Neural cell (in vitro differentiated cells): ENCODE measurements around the gene RETNLB. TPM values are rescaled to one million over a fixed set of nuclear protein-coding genes. Genes with fewer than 3 reads are reported as not detected.

ENCODE experiments used
- H2AFZ ChIP-seq: fragments of 200-600, 300-800 bp; sonication (generic), shearing (Covaris generic); 2 replicates; pipeline ENCODE4 v1.6.0; 2014; ENCODE audit warnings: low read depth, mild to moderate bottlenecking, antibody characterized with exemption, low read length, moderate library complexity
- H3F3A ChIP-seq: fragments of 200-600 bp; shearing (Covaris generic); 2 replicates; pipeline ENCODE4 v1.6.1; 2016; ENCODE audit warnings: mild to moderate bottlenecking, moderate library complexity, mixed read lengths, antibody characterized with exemption, low read length; ENCODE audit not compliant: insufficient read depth, poor library complexity, severe bottlenecking
- H3K27ac ChIP-seq: fragments of 200-600, 300-800 bp; sonication (generic), shearing (Covaris generic); 2 replicates; pipeline ENCODE4 v1.5.1; 2014; ENCODE audit warnings: mild to moderate bottlenecking, low read length, moderate library complexity
- H3K27me3 ChIP-seq: fragments of 300-800, 200-600 bp; sonication (generic), shearing (Covaris generic); 2 replicates; pipeline ENCODE4 v1.6.0; 2014; ENCODE audit warnings: mild to moderate bottlenecking, low read depth, low read length, moderate library complexity; ENCODE audit not compliant: insufficient read depth
- H3K36me3 ChIP-seq: fragments of 300-800, 200-600 bp; sonication (generic), shearing (Covaris generic); 2 replicates; pipeline ENCODE4 v1.5.1; 2014; ENCODE audit warnings: mild to moderate bottlenecking, antibody characterized with exemption, low read length, moderate library complexity; ENCODE audit not compliant: insufficient read depth
- H3K4me2 ChIP-seq: fragments of 300-800, 200-600 bp; sonication (generic), shearing (Covaris generic); 2 replicates; pipeline ENCODE4 v1.6.0; 2014; ENCODE audit warnings: mild to moderate bottlenecking, low read length
- H3K4me3 ChIP-seq: fragments of 300-800, 200-600 bp; sonication (generic), shearing (Covaris generic); 2 replicates; pipeline ENCODE4 v1.5.1; 2014; ENCODE audit warnings: mild to moderate bottlenecking, low read length, moderate library complexity
- H3K79me2 ChIP-seq: fragments of 200-600 bp; shearing (Covaris generic); replicated peaks from 2 replicates; pipeline ENCODE4 v1.6.0; 2014; ENCODE audit warnings: mild to moderate bottlenecking, low read length, moderate library complexity; ENCODE audit not compliant: insufficient read depth
- H3K9ac ChIP-seq: fragments of 300-800, 200-600 bp; sonication (generic), shearing (Covaris generic); 2 replicates; pipeline ENCODE4 v1.6.1; 2016; ENCODE audit warnings: mild to moderate bottlenecking, low read length, mixed read lengths
- H3K9me2 ChIP-seq: fragments of 200-600 bp; shearing (Covaris generic); 2 replicates; pipeline ENCODE4 v1.6.1; 2016; ENCODE audit warnings: mild to moderate bottlenecking, low read length, mixed read lengths; ENCODE audit not compliant: insufficient read depth
- H3K9me3 ChIP-seq: fragments of 200-600, 300-800 bp; sonication (generic), shearing (Covaris generic); 2 replicates; pipeline ENCODE4 v1.6.1; 2016; ENCODE audit warnings: mild to moderate bottlenecking, mixed run types, low read length, moderate library complexity, mixed read lengths
- H4K20me1 ChIP-seq: fragments of 200-600 bp; shearing (Covaris generic); 2 replicates; pipeline ENCODE4 v1.6.1; 2016; ENCODE audit warnings: mild to moderate bottlenecking, mixed run types; ENCODE audit not compliant: insufficient read depth
- CTCF ChIP-seq: fragments of 450-650 bp; IDR thresholded peaks from 2 replicates; pipeline ENCODE4 v1.5.1; 2014; ENCODE audit warnings: antibody characterized with exemption, mild to moderate bottlenecking, moderate library complexity; ENCODE audit not compliant: poor library complexity, severe bottlenecking
- EP300 ChIP-seq: fragments of 450-650 bp; conservative IDR thresholded peaks from 2 replicates; pipeline ENCODE4 v1.6.1; 2014; ENCODE audit warnings: antibody characterized with exemption, mild to moderate bottlenecking, moderate library complexity; ENCODE audit not compliant: poor library complexity, severe bottlenecking
- EZH2 ChIP-seq: fragments of 200-600, 300-800 bp; shearing (Covaris generic), sonication (generic); IDR thresholded peaks from 2 replicates; pipeline ENCODE4 v1.6.1; 2014; ENCODE audit warnings: antibody characterized with exemption, low read length, borderline replicate concordance, mild to moderate bottlenecking; ENCODE audit not compliant: insufficient read depth, poor library complexity, severe bottlenecking
- MXI1 ChIP-seq: fragments of 450-650 bp; conservative IDR thresholded peaks from 2 replicates; pipeline ENCODE4 v1.6.1; 2014; ENCODE audit warnings: antibody characterized with exemption, mild to moderate bottlenecking; ENCODE audit not compliant: poor library complexity, severe bottlenecking
- POLR2AphosphoS5 ChIP-seq: IDR thresholded peaks from 2 replicates; pipeline ENCODE4 v1.6.1; 2012
- RAD21 ChIP-seq: fragments of 450-650 bp; conservative IDR thresholded peaks from 2 replicates; pipeline ENCODE4 v1.6.1; 2014; ENCODE audit warnings: antibody characterized with exemption, mild to moderate bottlenecking, moderate library complexity
- REST ChIP-seq: IDR thresholded peaks from 2 replicates; pipeline ENCODE4 v1.6.1; 2012; ENCODE audit warnings: borderline replicate concordance
- SMC3 ChIP-seq: fragments of 450-650 bp; conservative IDR thresholded peaks from 2 replicates; pipeline ENCODE4 v1.6.1; 2014; ENCODE audit warnings: antibody characterized with exemption, mild to moderate bottlenecking, moderate library complexity; ENCODE audit not compliant: poor library complexity
- TAF1 ChIP-seq: IDR thresholded peaks from 2 replicates; pipeline ENCODE4 v1.6.1; 2012; ENCODE audit warnings: low read depth
- polyA plus RNA-seq: library from polyadenylated mRNA; depleted of rRNA; stranded (reverse); fragments of >200 nt; gene quantifications from 2 replicates; pipeline ENCODE4 v1.2.3, GENCODE V29; 2014

RETNLB gene
- polyA plus RNA-seq, 1 donor from 2014 or later: not detected

GRCh38 chr3:108775649-108776048 lies 18.4 kb upstream of the RETNLB start:
- no peaks in the 10 kb centered on the region for H4K20me1 ChIP-seq
- H3K4me2 ChIP-seq: no peak overlapping the region
- no peaks in the 10 kb centered on the region for H3F3A ChIP-seq
- H2AFZ ChIP-seq: no peak overlapping the region
- no peaks in the 10 kb centered on the region for H3K79me2 ChIP-seq
- H3K27ac ChIP-seq: no peak overlapping the region
- H3K9me2 ChIP-seq: no peaks in the 10 kb centered on the region
- no peaks in the 10 kb centered on the region for H3K36me3 ChIP-seq
- H3K9ac ChIP-seq: no peak overlapping the region
- H3K27me3 ChIP-seq: no peaks in the 10 kb centered on the region
- H3K4me3 ChIP-seq: no peak overlapping the region
- no peaks in the 10 kb centered on the region for H3K9me3 ChIP-seq
- TF ChIP-seq EZH2: no peak
- TF ChIP-seq CTCF: no peak
- no peak for TF ChIP-seq RAD21
- TF ChIP-seq MXI1: no peak
- no peak for TF ChIP-seq TAF1

- no peak overlapping the region for H3K4me2 ChIP-seq
- no peaks in the 10 kb centered on the region for H3F3A ChIP-seq
- no peaks in the 10 kb centered on the region for H3K9me2 ChIP-seq
- H2AFZ ChIP-seq: no peak overlapping the region
- no peak overlapping the region for H3K27ac ChIP-seq
- no peaks in the 10 kb centered on the region for H3K27me3 ChIP-seq
- no peaks in the 10 kb centered on the region for H3K36me3 ChIP-seq
- H3K4me3 ChIP-seq: no peak overlapping the region
- H3K79me2 ChIP-seq: no peaks in the 10 kb centered on the region
- H3K9me3 ChIP-seq: no peaks in the 10 kb centered on the region
- TF ChIP-seq MXI1 (no peak), POLR2AphosphoS5 (no peak), TAF1 (no peak), EP300 (no peak), EZH2 (no peak), REST (no peak), SMC3 (no peak), CTCF (no peak), RAD21 (no peak)
- no peak overlapping the region for H3K9ac ChIP-seq
- H4K20me1 ChIP-seq: no peaks in the 10 kb centered on the region
These were observed 10.0 kb upstream of the RETNLB start for GRCh38 chr3:108767253-108767652.
